ENCODE measurements around the gene UBL7. TPM values are rescaled to one million over a fixed set of nuclear protein-coding genes. Genes with fewer than 3 reads are reported as not detected.
A peak's percentile ranks its signal among the peaks of the same experiment; 100 is the strongest.

Gene UBL7
- polyA plus RNA-seq, 3 donors from 2014 or later, result 110 to 163 (median 128) TPM

- Mint-ChIP-seq H3K36me3 (peaks cover 5 to 20% (median 10%) of the 10 kb centered on the region in 3 donors), H3K4me3 (no peak overlapping the region), H3K27me3 (ENCODE audit: low read depth in 3 of 3) (peaks cover 0 to 4% (median 0%) of the 10 kb centered on the region in 3 donors), H3K27ac (no peak overlapping the region), H3K4me1 (peaks cover 2 to 14% of the 10 kb centered on the region in 2 donors), H3K9me3 (no peaks in the 10 kb centered on the region)
- DNase-seq, result no peak
Measured at GRCh38 chr15:74411686-74412085, 49.3 kb downstream of the UBL7 start.

DNA sequence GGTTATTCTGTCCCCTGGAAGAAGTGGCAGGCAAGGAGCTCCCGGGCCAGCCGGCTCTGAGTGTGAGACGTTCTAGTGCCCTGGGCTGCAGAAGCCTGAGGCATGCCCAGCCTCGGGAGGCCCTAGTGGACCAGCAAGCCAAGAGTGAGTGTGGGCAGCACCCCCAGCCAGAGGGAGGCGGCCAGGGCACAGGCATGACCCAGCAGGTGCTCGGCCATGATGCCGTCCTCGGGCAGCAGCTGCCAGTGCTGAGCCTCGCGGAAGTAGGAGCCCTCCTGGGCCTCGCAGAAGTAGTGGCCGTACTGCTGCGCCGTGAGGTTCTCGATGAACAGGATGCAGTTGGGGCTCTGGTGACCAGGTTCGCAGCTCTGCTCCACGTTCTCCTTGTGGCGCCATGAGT is 50.5 kb downstream of the UBL7 start:
- peaks cover 0 to 20% (median 5%) of the 10 kb centered on the region in 3 donors for H3K36me3 Mint-ChIP-seq
- H3K27me3 Mint-ChIP-seq (ENCODE audit: low read depth in 3 of 3), result peaks cover 0 to 4% (median 0%) of the 10 kb centered on the region in 3 donors
- H3K4me3 Mint-ChIP-seq, result no peak overlapping the region
- peaks cover 8 to 26% of the 10 kb centered on the region in 2 donors for H3K4me1 Mint-ChIP-seq
- no peak overlapping the region for H3K27ac Mint-ChIP-seq
- DNase-seq, result no peak
- no peaks in the 10 kb centered on the region for H3K9me3 Mint-ChIP-seq

DNA sequence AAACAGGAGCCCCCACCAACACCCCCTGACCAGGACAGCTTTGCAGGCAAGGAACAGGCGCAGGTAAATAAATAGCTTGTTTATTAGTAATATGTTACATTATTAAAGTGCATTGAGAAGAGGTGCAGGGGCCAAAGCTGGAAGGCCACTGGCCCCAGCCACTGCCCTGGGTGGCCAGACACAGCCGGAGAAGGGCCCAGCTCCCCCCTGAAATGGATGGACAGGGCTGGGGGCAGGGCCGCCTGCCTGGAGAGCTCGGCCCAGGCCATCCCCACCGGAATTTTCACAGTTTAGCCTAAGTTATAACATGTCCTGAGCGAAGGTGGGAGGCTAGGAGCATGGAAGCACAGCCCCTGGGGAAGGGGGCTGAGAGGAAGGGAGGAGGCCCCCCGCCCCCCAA is 51.7 kb downstream of the UBL7 start:
- DNase-seq, result no peak
- no peak overlapping the region for H3K27ac Mint-ChIP-seq
- peaks cover 11 to 29% of the 10 kb centered on the region in 2 donors for H3K4me1 Mint-ChIP-seq
- peaks cover 0 to 3% (median 0%) of the 10 kb centered on the region in 3 donors for H3K27me3 Mint-ChIP-seq (ENCODE audit: low read depth in 3 of 3)
- no peaks in the 10 kb centered on the region for H3K9me3 Mint-ChIP-seq
- no peak overlapping the region for H3K4me3 Mint-ChIP-seq
- peaks cover 0 to 14% (median 4%) of the 10 kb centered on the region in 3 donors for H3K36me3 Mint-ChIP-seq

- no peak for DNase-seq
- Mint-ChIP-seq H3K27me3 (ENCODE audit: low read depth in 3 of 3) (no peaks in the 10 kb centered on the region), H3K9me3 (no peaks in the 10 kb centered on the region), H3K36me3 (peaks cover 0 to 11% (median 0%) of the 10 kb centered on the region in 3 donors), H3K4me3 (no peak overlapping the region), H3K4me1 (peaks cover 15 to 33% of the 10 kb centered on the region in 2 donors), H3K27ac (peak overlapping the region in 4 of 6 donors; percentile 11 to 86 (median 64))
Measured at GRCh38 chr15:74408815-74409214, 52.1 kb downstream of the UBL7 start.

GRCh38 chr15:74408385-74408784 is 52.6 kb downstream of the UBL7 start:
- Mint-ChIP-seq H3K4me3 (no peak overlapping the region), H3K36me3 (peaks cover 0 to 11% (median 0%) of the 10 kb centered on the region in 3 donors), H3K9me3 (no peaks in the 10 kb centered on the region), H3K4me1 (peaks cover 18 to 37% of the 10 kb centered on the region in 2 donors), H3K27ac (peak overlapping the region in 4 of 6 donors; percentile 11 to 86 (median 64)), H3K27me3 (ENCODE audit: low read depth in 3 of 3) (no peaks in the 10 kb centered on the region)
- DNase-seq, result no peak

GRCh38 chr15:74406992-74407705 is 53.8 kb downstream of the UBL7 start:
- no peaks in the 10 kb centered on the region for H3K27me3 Mint-ChIP-seq (ENCODE audit: low read depth in 3 of 3)
- no peaks in the 10 kb centered on the region for H3K36me3 Mint-ChIP-seq
- peaks cover 30 to 50% of the 10 kb centered on the region in 2 donors for H3K4me1 Mint-ChIP-seq
- no peak for DNase-seq
- H3K4me3 Mint-ChIP-seq, result no peak overlapping the region
- H3K9me3 Mint-ChIP-seq, result no peaks in the 10 kb centered on the region
- H3K27ac Mint-ChIP-seq, result peak overlapping the region in 5 of 6 donors; percentile 36 to 56 (median 50)

- Mint-ChIP-seq H3K27ac (peak overlapping the region; percentile 14 to 67 (median 45)), H3K4me3 (peak overlapping the region in 1 of 5 donors; percentile 44), H3K4me1 (peaks cover 36 to 56% of the 10 kb centered on the region in 2 donors), H3K36me3 (no peaks in the 10 kb centered on the region), H3K27me3 (ENCODE audit: low read depth in 3 of 3) (no peaks in the 10 kb centered on the region), H3K9me3 (peaks cover 0 to 2% (median 0%) of the 10 kb centered on the region in 6 donors)
- no peak for DNase-seq
Measured at GRCh38 chr15:74406517-74406916, 54.4 kb downstream of the UBL7 start.

- H3K36me3 Mint-ChIP-seq, result no peaks in the 10 kb centered on the region
Measured at GRCh38 chr15:74405823-74406222, 55.1 kb downstream of the UBL7 start.

GRCh38 chr15:74403991-74404563 is 56.9 kb downstream of the UBL7 start:
- Mint-ChIP-seq H3K4me3 (no peak overlapping the region), H3K4me1 (peaks cover 57 to 80% of the 10 kb centered on the region in 2 donors), H3K9me3 (peaks cover 0 to 2% (median 0%) of the 10 kb centered on the region in 6 donors), H3K27me3 (ENCODE audit: low read depth in 3 of 3) (peaks cover 0 to 2% (median 0%) of the 10 kb centered on the region in 3 donors), H3K36me3 (no peaks in the 10 kb centered on the region), H3K27ac (peak overlapping the region in 4 of 6 donors; percentile 22 to 84 (median 79))
- no peak for DNase-seq

More at GRCh38 chr15:74405823-74406222, 55.1 kb downstream of the UBL7 start:
- no peaks in the 10 kb centered on the region for H3K27me3 Mint-ChIP-seq (ENCODE audit: low read depth in 3 of 3)
- H3K9me3 Mint-ChIP-seq, result peaks cover 0 to 2% (median 0%) of the 10 kb centered on the region in 6 donors
- peak overlapping the region in 5 of 6 donors; percentile 36 to 75 (median 66) for H3K27ac Mint-ChIP-seq
- peak in 1 of 3 donors; percentile 10 for DNase-seq
- H3K4me3 Mint-ChIP-seq, result peak overlapping the region in 4 of 5 donors; percentile 34 to 55 (median 41)
- peaks cover 43 to 63% of the 10 kb centered on the region in 2 donors for H3K4me1 Mint-ChIP-seq

- Mint-ChIP-seq H3K4me1 (peaks cover 60 to 86% of the 10 kb centered on the region in 2 donors), H3K27ac (peak overlapping the region in 4 of 6 donors; percentile 32 to 84 (median 60)), H3K9me3 (peaks cover 0 to 2% (median 0%) of the 10 kb centered on the region in 6 donors), H3K36me3 (no peaks in the 10 kb centered on the region), H3K4me3 (peak overlapping the region in 2 of 5 donors; percentile 18 to 70), H3K27me3 (ENCODE audit: low read depth in 3 of 3) (peaks cover 0 to 2% (median 0%) of the 10 kb centered on the region in 3 donors)
- DNase-seq, result no peak
Measured at GRCh38 chr15:74403588-74403919, 57.4 kb downstream of the UBL7 start.

GRCh38 chr15:74402873-74403587 is 57.9 kb downstream of the UBL7 start:
- Mint-ChIP-seq H3K4me1 (peaks cover 65 to 91% of the 10 kb centered on the region in 2 donors), H3K9me3 (peaks cover 0 to 2% (median 0%) of the 10 kb centered on the region in 6 donors), H3K36me3 (no peaks in the 10 kb centered on the region), H3K27ac (peak overlapping the region; percentile 40 to 84 (median 77)), H3K27me3 (ENCODE audit: low read depth in 3 of 3) (peaks cover 0 to 3% (median 2%) of the 10 kb centered on the region in 3 donors), H3K4me3 (peak overlapping the region; percentile 51 to 71 (median 59))
- DNase-seq, result peak; percentile 28 to 41 (median 31)

- Mint-ChIP-seq H3K4me1 (peaks cover 65 to 94% of the 10 kb centered on the region in 2 donors), H3K9me3 (peaks cover 0 to 2% (median 0%) of the 10 kb centered on the region in 6 donors), H3K27ac (peak overlapping the region; percentile 67 to 84 (median 79)), H3K27me3 (ENCODE audit: low read depth in 3 of 3) (peaks cover 0 to 3% (median 2%) of the 10 kb centered on the region in 3 donors), H3K4me3 (peak overlapping the region; percentile 51 to 71 (median 59)), H3K36me3 (no peaks in the 10 kb centered on the region)
- peak; percentile 20 to 33 (median 32) for DNase-seq
Measured at GRCh38 chr15:74402337-74402841, 58.6 kb downstream of the UBL7 start.

All from immature natural killer cell (primary cell).